ENCODE results near the gene FTCD. TPM values are rescaled to one million over a fixed set of nuclear protein-coding genes. Genes with fewer than 3 reads are reported as not detected.

Gene FTCD
- total and polyA plus RNA-seq, 10 of the 15 experiments (the other 5 are each of a cell fraction or from before 2014, with no cell fraction given), result 0.27 to 0.28 TPM; not detected in 8

- ChIA-PET SMC1A (ENCODE audit: uncharacterized antibody, unreplicated experiment) (no interaction called here), POLR2A (no interaction called here), RAD21 (ENCODE audit: unreplicated experiment) (no interaction called here), CTCF (no interaction called here)
- Histone ChIP-seq H3K9me3 (replicated peaks; ENCODE audit: control insufficient read depth, insufficient read depth, low read length) (no peaks in the 10 kb centered on the region), H3K4me1 (ENCODE audit: control insufficient read depth, insufficient read depth, low read length) (no peaks in the 10 kb centered on the region), H3K36me3 (ENCODE audit: control insufficient read depth in 2 of 2, insufficient read depth in 2 of 2, low read length in 1 of 2) (peaks cover 11 to 15% of the 10 kb centered on the region in 2 experiments), H3K4me2 (ENCODE audit: control insufficient read depth, insufficient read depth) (no peak overlapping the region), H2AFZ (ENCODE audit: control insufficient read depth, low read depth, low read length) (no peak overlapping the region), H3K79me2 (ENCODE audit: control insufficient read depth, insufficient read depth, low read length) (no peaks in the 10 kb centered on the region), H3K27me3 (replicated peaks in 1 of 2; ENCODE audit: control insufficient read depth in 2 of 2, insufficient read depth in 2 of 2, low read length in 1 of 2) (no peaks in the 10 kb centered on the region), H3K27ac (ENCODE audit: control insufficient read depth, insufficient read depth) (no peak overlapping the region), H4K20me1 (ENCODE audit: control insufficient read depth, insufficient read depth) (no peaks in the 10 kb centered on the region), H3K4me3 (no peak overlapping the region), H3K9ac (ENCODE audit: control insufficient read depth, insufficient read depth, low read length) (no peak overlapping the region)
- ATAC-seq, result no peak
- in situ Hi-C loops (cut with MboI), result no loop called here
- DNase-seq (ENCODE audit: low read depth, low spot score), result no peak
- intact Hi-C loops (cut with micrococcal nuclease; ENCODE audit: unreplicated experiment), result no loop called here
- FAIRE-seq, result no peak
- WGBS (ENCODE audit: insufficient coverage, insufficient replicate concordance, low lambda C conversion rate, missing lambda C conversion rate), result over 99% methylated on average over 10 of the region's 10 CpGs
- TF ChIP-seq MEF2B (IDR thresholded peaks at IDR 0.05; ENCODE audit: partially characterized antibody, poor library complexity, severe bottlenecking) (no peak), ZNF274 (IDR thresholded peaks at IDR 0.05; ENCODE audit: insufficient read depth, insufficient read length) (no peak), LARP7 (IDR thresholded peaks at IDR 0.05) (no peak), JUNB (IDR thresholded peaks at IDR 0.05) (no peak), SIN3A (IDR thresholded peaks at IDR 0.05; ENCODE audit: low read depth, low read length) (no peak), IRF5 (IDR thresholded peaks at IDR 0.05; ENCODE audit: borderline replicate concordance) (no peak), KAT2A (conservative IDR thresholded peaks at IDR 0.05; ENCODE audit: control insufficient read depth, low read depth, low read length) (no peak), RCOR1 (conservative IDR thresholded peaks at IDR 0.05; ENCODE audit: low read depth, low read length) (no peak), BACH1 (IDR thresholded peaks at IDR 0.05; ENCODE audit: borderline replicate concordance) (no peak; the same call in 1 of the 2 replicates), TCF7 (IDR thresholded peaks at IDR 0.05; ENCODE audit: borderline replicate concordance) (no peak), CREM (IDR thresholded peaks at IDR 0.05; ENCODE audit: low read depth) (no peak)
- TF ChIP-seq, protein P1, sequence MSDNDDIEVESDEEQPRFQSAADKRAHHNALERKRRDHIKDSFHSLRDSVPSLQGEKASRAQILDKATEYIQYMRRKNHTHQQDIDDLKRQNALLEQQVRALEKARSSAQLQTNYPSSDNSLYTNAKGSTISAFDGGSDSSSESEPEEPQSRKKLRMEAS (IDR thresholded peaks at IDR 0.05; ENCODE audit: low read depth, low read length), result no peak
- no TSS peak for BruUV-seq (replicated peaks)
These were observed 38.5 kb upstream of the FTCD start for GRCh38 chr21:46193829-46194373.

Measured in GM12878 (cell line).